ENCODE data around the gene ADORA2A. TPM values are rescaled to one million over a fixed set of nuclear protein-coding genes. Genes with fewer than 3 reads are reported as not detected.
A peak's percentile ranks its signal among the peaks of the same experiment; 100 is the strongest.

Gene ADORA2A
- total RNA-seq, 2 donors from 2014 or later: 14.5 to 47.6 TPM

DNA sequence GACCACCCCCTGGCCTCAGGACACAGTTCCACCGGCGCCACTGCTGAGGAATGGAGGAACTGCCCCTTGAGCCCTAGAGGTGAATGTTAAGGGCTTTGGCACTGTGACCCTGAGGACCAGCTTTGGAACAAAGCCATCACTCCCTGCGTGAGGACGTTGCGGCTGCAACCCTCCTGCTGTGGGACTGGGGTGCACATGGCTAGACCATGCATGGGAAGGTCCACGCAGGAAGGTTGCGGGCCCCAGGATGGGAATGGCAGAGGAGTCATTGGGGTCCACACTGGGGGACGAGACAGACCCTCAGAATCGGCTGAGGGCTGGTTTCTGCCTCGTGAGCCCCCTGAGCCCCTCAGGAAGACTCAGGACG is 6.4 kb upstream of the ADORA2A start:
- H3K9me3 ChIP-seq: no peaks in the 10 kb centered on the region
- no peak for DNase-seq (ENCODE audit: low spot score)
- TF ChIP-seq, protein P1, sequence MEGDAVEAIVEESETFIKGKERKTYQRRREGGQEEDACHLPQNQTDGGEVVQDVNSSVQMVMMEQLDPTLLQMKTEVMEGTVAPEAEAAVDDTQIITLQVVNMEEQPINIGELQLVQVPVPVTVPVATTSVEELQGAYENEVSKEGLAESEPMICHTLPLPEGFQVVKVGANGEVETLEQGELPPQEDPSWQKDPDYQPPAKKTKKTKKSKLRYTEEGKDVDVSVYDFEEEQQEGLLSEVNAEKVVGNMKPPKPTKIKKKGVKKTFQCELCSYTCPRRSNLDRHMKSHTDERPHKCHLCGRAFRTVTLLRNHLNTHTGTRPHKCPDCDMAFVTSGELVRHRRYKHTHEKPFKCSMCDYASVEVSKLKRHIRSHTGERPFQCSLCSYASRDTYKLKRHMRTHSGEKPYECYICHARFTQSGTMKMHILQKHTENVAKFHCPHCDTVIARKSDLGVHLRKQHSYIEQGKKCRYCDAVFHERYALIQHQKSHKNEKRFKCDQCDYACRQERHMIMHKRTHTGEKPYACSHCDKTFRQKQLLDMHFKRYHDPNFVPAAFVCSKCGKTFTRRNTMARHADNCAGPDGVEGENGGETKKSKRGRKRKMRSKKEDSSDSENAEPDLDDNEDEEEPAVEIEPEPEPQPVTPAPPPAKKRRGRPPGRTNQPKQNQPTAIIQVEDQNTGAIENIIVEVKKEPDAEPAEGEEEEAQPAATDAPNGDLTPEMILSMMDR (IDR thresholded peaks at IDR 0.05): no peak
- no peak overlapping the region for H3K4me3 ChIP-seq
- H3K27me3 ChIP-seq (replicated peaks; ENCODE audit: insufficient read depth): no peaks in the 10 kb centered on the region
- H3K27ac ChIP-seq: no peak overlapping the region
- peaks cover 6% of the 10 kb centered on the region for H3K36me3 ChIP-seq
- H3K4me1 ChIP-seq (ENCODE audit: control insufficient read depth in 1 of 2, low read depth in 2 of 2): peaks cover 2 to 10% of the 10 kb centered on the region in 2 donors
- no peak for ATAC-seq (ENCODE audit: insufficient number of reproducible peaks, low FRiP score, low read depth)

DNA sequence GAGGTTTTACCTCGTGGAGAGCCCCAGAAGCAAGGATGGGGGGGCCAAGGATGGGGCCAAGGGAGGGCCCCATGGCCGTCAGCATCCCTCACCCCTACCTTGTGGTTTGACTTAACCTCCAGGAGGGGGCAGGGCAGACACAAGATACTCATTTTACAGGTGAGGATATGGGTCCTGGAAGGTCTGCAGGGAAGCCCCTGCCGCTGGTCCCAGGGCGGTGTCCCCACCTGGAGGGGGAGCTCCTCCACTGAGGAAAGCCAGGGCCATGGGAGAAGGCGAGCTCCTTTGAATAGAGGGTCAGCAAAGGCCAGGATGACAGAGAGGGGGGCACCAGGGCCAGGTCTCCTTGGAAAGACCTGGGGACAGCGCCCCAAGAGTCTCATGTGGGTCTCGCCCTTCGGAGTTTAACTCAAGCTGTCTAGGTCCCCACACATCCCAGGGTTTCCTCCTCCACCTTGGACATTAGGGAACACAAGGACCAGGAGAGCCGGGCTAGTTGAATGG is 5.9 kb upstream of the ADORA2A start:
- Histone ChIP-seq H3K4me3 (no peak overlapping the region), H3K9me3 (no peaks in the 10 kb centered on the region), H3K27me3 (replicated peaks; ENCODE audit: insufficient read depth) (no peaks in the 10 kb centered on the region), H3K36me3 (peaks cover 4% of the 10 kb centered on the region), H3K4me1 (ENCODE audit: control insufficient read depth in 1 of 2, low read depth in 2 of 2) (peaks cover 2 to 10% of the 10 kb centered on the region in 2 donors), H3K27ac (no peak overlapping the region)
- TF ChIP-seq, protein P1 (IDR thresholded peaks at IDR 0.05): no peak
- no peak for DNase-seq (ENCODE audit: low spot score)
- ATAC-seq (ENCODE audit: insufficient number of reproducible peaks, low FRiP score, low read depth): no peak

DNA sequence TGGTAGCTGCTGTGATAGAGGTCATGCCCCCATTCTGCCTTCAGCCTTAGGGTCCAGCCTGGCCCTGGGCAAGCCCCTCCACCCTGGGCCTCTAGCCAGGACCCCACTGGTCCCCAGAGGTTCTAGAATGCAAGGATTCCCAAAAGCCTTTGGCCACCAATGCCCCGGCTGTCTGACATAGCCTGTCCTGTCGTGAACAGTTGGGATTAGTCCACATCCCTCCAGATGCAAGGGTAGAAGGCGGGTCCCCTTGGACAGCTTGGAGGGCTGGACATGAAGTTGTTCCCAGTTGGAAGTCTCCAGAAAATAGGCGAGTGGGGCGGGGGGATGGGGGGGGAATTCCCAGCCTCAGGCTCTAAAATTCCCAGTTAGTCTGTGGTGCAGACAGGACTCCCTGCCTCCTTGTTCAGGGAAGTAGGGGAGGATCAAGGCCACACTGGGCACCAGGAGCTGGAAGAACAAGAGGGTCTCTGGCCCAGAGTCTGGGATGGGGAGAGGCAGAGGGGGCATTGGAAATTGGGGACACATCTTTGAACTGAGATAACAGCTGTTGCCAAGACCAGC is 5.2 kb upstream of the ADORA2A start:
- DNase-seq (ENCODE audit: low spot score): no peak
- H3K4me1 ChIP-seq (ENCODE audit: control insufficient read depth in 1 of 2, low read depth in 2 of 2): peaks cover 2 to 10% of the 10 kb centered on the region in 2 donors
- no peak for ATAC-seq (ENCODE audit: insufficient number of reproducible peaks, low FRiP score, low read depth)
- no peak overlapping the region for H3K4me3 ChIP-seq
- no peaks in the 10 kb centered on the region for H3K9me3 ChIP-seq
- H3K36me3 ChIP-seq: peaks cover under 1% of the 10 kb centered on the region
- H3K27me3 ChIP-seq (replicated peaks; ENCODE audit: insufficient read depth): no peaks in the 10 kb centered on the region
- TF ChIP-seq, protein P1 (IDR thresholded peaks at IDR 0.05): no peak
- no peak overlapping the region for H3K27ac ChIP-seq

DNA sequence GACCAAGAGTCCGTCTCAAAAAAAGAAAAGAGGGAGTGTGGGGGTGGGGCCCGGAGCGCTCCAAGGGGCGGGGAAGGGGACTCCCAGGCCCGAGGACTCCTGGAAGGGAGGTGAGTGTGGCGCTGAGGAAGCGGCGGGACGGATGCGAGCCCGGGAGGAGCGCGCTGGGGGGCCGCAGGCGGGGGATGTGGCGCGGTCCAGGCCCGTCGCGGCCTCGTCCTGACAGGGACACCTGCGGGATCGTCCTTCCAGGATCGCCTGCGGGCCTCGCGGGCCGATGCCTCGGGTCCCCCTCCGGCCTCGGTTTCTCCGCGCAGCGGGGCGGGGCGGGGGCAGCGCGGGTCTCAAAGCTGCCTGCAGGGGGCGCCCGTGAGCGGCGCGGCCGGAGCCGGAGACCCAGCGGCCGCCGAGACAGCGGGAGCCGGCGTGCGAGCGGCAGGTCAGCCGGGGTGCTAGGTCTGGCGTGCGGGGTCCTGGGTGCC is 3.8 kb upstream of the ADORA2A start:
- Histone ChIP-seq H3K27ac (no peak overlapping the region), H3K4me3 (peak overlapping the region; percentile 69), H3K27me3 (replicated peaks; ENCODE audit: insufficient read depth) (no peaks in the 10 kb centered on the region), H3K4me1 (ENCODE audit: control insufficient read depth in 1 of 2, low read depth in 2 of 2) (peaks cover 2 to 10% of the 10 kb centered on the region in 2 donors), H3K9me3 (no peaks in the 10 kb centered on the region), H3K36me3 (no peaks in the 10 kb centered on the region)
- TF ChIP-seq, protein P1 (IDR thresholded peaks at IDR 0.05): peak; percentile 89
- peak; percentile 51 for ATAC-seq (ENCODE audit: insufficient number of reproducible peaks, low FRiP score, low read depth)
- no peak for DNase-seq (ENCODE audit: low spot score)

DNA sequence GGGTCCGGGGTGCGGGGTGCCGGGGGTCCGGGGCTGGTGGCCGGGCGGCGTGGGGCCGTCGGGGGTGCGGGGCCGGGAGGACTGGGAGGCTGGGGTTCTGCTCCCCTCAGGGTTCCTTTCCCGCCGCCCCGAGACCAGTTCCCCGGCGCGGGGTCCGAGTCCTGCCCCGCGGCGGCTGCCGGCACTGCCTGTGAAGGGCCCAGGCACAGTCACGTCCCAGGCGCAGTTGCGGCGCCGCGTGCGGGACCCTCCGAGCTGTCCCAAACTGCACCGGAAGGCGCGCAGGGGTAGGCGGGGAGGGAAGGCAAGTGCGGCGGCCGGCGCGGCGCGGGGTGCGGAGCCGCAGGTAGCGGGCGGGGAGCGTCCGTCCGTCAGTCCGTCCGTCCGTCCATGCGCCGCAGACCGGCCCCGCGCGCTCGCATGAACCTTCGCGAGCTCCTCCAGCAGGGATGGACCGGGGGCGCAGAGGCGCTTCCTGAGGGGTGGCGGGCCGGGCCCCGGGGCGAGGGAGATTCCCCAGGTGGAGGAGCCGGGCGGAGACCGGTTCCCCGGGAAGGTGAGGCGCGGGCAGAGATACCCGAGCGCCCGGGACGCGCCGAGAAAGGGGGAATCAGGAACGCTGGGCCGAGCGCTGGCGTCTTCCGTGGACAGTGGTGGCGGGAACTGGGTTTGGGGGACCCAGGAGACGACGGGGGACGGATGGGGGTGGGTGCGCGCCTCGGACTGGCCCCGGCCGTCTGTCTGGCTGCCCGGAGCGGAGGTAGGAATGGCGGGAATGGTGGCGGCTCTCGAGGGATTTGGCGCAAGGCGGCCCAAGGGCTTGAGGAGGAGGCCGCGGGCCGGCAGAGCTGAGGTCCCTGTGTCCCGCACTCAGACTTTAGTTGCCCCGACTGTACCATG is 3.1 kb upstream of the ADORA2A start:
- Histone ChIP-seq H3K9me3 (no peaks in the 10 kb centered on the region), H3K4me1 (ENCODE audit: control insufficient read depth in 1 of 2, low read depth in 2 of 2) (peaks cover 2 to 10% of the 10 kb centered on the region in 2 donors)

More for the DNA sequence above, 3.1 kb upstream of the ADORA2A start:
- TF ChIP-seq, protein P1 (IDR thresholded peaks at IDR 0.05): no peak
- ATAC-seq (ENCODE audit: insufficient number of reproducible peaks, low FRiP score, low read depth) (no peak), DNase-seq (ENCODE audit: low spot score) (no peak)
- no peaks in the 10 kb centered on the region for H3K36me3 ChIP-seq
- H3K27me3 ChIP-seq (replicated peaks; ENCODE audit: insufficient read depth): no peaks in the 10 kb centered on the region
- H3K27ac ChIP-seq: no peak overlapping the region
- peak overlapping the region; percentile 69 for H3K4me3 ChIP-seq
